NCI-H69 (cell line): ENCODE measurements around the gene PER3.

ENCODE experiments used
- DNase-seq: peaks from one replicate; lab custom pipeline; 2025; lab: John Stamatoyannopoulos, UW

PER3 gene

DNA sequence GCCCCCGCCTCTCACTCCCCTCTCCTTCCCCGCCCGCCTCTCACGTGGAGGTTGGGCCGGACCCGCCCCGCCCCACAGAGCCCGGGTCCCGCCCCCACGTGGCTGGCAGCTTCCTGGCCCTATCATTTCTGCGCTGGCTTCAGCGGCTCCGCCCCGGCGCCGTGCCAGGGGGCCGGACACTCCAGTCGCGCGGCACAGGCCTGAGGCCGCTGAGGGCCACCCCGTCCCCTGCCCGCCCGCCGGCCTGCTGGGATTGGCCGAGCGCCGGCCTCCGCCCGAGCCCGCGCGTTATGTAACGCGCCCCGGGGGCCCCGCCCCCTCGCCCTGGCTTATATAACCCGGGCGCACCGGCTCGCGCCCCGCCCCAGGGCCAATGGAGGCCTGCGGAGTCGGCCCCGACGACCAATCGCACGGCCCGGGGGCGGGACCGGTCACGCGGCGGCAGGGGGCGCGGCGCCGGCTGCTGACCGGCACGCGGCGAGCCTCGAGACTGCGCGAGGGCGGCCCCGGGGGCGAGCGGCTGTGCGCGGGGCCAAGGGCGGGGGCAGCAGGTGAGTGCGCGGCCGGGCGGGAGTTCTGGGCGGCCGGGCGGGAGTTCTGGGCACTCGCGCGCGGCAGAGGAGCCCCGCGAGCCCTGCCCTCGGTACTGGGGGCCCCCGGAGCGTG, at the start of gene PER3:
TSS of gene PER3 (plus strand) at position 466 of the 666 bp plus-strand sequence. CDS start 587 bp downstream, outside the sequence.
- peak; percentile 96 for DNase-seq

DNA sequence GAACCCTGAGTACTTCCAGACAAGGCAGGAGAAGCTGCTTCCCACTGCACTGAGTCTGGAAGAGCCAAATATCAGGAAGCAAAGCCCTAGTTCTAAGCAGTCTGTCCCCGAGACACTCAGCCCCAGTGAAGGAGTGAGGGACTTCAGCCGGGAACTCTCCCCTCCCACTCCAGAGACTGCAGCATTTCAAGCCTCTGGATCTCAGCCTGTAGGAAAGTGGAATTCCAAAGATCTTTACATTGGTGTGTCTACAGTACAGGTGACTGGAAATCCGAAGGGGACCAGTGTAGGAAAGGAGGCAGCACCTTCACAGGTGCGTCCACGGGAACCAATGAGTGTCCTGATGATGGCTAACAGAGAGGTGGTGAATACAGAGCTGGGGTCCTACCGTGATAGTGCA, 46.0 kb upstream of the PER3 start:
- no peak for DNase-seq

DNA sequence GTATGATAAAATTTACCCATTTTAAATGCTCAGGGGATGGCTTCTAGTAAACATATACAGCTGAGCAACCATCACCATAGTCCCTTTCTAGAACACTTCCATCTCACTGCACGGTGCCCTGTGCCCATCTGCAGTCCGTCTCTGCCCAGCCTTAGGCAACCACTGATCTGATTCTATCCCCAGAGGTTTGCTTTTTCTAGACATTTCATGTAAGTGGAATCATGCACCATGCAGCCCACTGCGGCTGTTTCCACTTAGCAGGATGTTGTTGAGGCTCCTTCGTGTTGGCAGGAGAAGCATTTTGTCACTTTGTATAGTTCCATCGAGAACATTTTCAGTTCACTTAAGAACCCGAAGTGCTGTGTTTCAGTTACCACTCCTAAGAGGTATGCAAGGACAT, 40.7 kb upstream of the PER3 start:
- no peak for DNase-seq

DNA sequence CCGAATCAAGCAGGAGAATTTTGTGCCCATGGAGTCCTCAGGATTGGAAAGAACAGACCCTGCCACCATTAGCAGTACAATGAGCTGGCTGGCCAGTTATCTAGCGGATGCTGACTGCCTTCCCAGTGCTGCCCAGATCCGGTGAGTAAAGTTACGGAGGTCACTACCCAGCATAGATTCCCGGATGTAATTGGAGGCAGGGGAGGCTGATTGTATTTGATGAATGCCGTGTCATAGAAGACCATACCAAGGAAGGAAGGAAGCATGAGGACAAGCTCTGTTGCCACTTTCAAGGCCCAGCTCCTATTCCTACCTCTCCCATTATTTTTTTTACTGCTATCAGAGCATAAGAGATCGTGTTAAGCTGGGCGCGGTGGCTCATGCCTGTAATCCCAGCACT, 39.2 kb upstream of the PER3 start:
- DNase-seq: no peak

DNA sequence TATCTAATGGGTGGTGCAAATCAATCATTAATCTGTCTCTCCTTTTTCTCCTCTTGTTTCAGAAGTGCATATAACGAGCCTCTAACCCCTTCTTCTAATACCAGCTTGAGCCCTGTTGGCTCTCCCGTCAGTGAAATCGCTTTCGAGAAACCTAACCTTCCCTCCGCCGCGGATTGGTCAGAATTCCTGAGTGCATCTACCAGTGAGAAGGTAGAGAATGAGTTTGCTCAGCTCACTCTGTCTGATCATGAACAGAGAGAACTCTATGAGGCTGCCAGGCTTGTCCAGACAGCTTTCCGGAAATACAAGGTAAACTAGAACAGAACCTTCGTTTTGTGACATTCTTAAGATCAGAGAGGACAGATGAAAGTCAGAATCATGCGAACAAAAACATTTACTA, 38.3 kb upstream of the PER3 start:
- DNase-seq: no peak

DNA sequence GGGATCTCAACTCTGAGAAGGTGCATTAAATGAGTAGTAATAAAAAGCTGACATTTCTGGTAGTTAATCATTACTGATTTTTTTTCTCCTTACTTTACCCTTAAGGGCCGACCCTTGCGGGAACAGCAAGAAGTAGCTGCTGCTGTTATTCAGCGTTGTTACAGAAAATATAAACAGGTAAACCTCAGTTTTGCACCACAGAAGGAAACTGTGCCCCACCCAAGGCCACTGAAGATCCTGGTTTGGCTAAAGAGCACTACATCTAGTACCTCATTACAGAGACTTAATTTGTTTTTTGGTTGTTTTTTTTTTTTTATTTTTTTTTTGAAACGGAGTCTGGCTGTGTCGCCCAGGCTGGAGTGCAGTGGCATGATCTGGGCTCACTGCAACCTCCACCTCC, 36.5 kb upstream of the PER3 start:
- no peak for DNase-seq

DNA sequence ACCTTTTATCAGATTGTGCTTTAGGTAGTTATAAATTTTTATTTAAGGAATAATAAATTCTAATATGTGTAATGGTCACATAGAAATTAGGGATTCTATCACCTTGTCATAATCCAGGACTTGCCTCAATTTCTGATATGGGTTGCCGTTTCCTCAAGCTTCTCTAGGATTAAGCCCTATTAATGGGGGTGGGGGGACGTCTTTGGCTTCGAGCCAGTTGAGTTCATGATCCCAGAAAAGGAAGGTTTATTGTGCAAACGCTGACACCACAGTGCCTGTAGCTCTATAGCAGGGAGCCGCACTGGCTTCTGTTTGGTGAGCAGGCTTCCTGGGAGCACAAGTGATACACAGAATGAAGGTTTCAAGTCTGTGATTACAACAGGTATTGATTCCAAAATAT, 35.0 kb upstream of the PER3 start:
- no peak for DNase-seq

DNA sequence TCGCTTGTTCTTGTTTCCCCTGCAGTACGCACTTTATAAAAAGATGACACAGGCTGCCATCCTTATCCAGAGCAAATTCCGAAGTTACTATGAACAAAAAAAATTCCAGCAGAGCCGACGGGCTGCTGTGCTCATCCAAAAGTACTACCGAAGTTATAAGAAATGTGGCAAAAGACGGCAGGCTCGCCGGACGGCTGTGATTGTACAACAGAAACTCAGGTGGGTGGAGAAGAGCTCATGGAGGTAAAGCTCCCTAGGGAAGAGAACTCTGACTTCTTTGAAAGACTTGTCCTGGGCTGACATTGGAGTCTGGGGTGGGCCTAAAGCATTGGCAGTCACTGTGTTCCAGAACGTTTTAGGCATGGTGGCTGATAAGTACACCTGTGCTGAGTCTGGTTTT, 32.9 kb upstream of the PER3 start:
- DNase-seq: no peak

DNA sequence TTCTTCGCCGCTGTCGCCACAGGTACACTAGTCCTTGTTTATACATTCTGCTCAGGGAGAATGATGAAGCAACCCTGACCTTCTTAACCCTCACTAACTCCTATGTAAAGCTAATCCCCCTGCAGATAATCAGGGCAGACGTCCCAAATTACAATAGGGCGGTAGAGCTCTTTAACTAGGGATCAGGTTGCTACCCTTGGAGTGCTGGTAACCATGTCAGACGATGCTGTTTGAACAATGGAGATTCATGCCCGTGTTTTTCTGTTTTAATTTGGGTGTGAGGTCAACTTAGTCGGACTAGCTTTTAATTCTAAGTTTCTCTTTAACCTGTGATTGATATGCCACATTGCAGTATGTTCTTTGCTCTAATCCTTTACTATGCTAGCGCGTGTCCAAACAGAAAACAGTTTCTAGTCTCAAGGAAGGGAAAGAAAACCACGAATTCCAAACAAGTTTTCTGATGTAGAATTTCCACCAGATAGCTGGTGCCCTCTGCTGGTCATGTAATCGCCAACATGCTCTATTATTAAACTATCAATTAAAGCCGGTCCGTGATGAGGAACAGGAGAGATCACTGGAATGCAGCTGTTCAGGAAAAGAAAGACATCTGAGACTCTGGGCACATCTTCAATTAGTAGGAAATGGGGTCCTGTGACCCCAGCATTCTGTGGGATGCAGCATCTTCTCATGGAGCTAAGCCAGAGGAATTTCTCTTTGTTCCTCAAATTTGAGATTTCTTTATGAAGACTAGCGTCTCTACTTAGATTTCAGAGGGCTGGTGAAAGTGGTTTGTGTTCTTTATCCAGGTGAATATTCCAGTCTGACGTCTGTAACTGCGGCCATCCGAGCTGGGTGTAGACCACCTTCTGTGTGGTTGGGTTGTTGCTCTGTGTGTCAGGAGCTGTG, 31.3 kb upstream of the PER3 start:
- DNase-seq: peak; percentile 60

DNA sequence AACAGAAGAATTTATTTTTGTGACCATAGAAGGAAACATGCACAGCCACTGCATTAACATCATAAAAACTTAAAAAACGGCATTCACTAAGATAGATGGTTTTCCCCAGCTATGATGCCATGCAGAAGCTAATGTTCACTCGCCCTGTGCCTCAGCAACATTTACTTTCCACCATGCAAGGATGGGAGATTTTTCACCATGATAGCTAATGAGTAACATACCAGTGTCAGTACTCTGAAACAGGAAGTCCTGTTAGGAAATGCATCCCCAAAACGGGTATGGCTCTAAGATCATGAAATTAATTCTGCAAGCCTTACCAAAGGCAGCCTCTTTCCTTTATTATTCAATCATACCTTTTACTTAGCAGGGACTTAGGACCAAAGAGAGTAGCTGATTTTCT, 30.4 kb upstream of the PER3 start:
- DNase-seq: no peak

DNA sequence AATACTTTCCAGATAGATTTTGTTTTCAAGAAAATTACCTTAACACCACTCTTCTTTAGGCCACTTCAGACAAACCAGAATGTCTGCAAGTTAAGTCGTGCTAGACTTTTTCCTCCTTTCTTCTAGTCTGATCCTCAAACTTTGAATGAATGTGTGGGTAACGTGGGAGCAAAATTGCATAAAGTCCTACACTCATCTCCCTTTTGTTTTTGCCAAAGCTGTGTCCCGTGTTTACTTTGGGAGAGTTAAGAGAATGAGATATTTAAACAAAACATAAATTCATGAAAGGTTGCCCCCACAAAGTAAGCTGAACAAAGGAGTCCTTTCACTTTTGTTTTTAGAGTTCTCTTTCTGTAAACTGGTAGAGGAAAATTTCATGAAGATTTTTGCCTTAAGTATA, 29.9 kb upstream of the PER3 start:
- DNase-seq: no peak

DNA sequence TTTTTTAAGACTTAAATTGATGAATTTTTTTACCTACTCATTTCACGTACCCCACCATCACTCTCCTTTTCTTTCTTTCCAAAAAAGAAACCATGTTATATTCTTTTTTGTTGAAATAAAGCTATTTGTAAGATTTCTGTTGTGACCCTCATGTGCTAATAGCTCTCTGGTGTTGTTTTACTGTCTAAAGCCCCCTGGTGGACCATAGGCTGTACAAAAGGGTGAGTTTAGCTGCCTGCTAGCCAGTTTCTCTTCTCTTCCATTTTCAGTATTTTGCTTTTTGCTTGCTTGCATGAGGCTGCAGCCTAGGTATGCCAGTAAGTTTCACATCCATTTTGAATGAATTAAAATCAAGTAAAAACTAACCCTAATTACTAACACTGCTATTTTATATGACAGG, 28.6 kb upstream of the PER3 start:
- DNase-seq: no peak

DNA sequence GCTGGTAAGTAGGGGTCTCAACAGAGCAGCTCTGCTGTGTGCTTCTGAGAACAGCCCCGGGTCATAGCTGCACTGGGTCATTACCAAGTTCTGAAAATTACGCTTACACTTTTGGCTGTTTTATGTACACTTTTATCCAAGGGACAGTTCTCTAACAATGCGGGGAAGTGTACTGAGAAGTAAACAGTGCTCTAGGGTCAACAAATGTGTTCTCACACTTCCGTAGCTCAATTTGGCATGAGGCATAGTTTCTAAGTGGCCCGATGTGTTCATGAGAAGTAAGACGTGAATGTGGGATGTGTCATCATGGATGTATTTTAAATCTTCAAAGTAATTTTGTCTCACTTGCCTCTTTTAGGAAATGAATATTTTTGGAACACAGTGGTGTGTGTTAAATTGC, 23.8 kb upstream of the PER3 start:
- DNase-seq: no peak

DNA sequence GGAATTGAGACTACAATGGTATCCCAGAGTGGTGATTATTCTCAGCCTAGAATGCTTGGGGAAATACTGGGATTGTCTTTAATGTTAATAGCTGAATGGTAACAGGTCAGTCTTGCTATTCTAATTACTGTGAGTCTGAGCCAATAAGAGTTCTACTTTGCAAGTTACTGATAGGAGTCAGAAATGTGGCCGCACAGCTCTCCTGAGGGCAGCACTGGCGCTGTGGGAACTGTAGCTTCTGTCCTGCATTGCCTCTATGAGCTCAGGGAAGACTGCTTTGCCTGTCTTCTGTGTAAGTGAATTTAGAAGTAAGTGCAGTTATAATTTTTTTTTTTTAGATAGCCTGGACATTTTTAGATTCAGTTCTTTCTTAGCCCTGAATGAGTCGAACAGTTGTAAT, 23.0 kb upstream of the PER3 start:
- no peak for DNase-seq

DNA sequence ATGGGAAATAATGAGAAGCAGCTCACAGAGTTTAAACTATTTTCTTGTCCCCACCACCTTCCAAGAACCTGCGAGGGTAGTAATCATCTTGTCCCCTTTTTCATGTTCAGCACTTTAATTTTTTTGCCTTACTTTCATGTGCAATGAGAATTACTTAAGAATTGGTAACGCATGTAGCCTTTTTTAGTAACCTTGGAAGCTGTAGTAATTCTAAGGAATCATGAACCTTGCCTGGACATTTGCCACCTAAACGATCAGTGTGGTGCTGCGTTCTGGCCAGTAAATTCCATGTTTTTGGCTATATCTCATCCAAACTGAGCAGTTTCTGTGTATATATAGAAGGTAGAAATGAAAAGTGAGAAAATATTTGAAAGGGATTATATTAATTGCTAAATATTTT, 16.9 kb upstream of the PER3 start:
- no peak for DNase-seq

DNA sequence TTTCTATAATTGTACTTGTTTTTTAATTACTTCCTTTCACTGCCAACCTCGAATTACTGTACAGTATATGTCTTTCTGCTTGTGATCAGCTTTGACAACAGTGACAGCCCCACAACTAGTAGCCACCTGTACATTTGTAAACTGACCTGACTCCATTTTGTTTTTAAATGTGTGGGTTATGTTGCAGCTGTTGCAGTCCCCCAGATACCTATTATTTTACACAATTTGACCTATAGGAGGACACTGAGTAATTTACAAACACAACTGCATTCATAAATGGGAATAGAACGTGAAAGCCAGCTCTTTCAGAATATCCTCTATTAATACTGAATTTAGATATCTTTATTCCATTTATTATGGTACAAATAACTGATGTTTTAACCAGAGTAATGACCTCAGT, 15.5 kb upstream of the PER3 start:
- peak; percentile 5 for DNase-seq

DNA sequence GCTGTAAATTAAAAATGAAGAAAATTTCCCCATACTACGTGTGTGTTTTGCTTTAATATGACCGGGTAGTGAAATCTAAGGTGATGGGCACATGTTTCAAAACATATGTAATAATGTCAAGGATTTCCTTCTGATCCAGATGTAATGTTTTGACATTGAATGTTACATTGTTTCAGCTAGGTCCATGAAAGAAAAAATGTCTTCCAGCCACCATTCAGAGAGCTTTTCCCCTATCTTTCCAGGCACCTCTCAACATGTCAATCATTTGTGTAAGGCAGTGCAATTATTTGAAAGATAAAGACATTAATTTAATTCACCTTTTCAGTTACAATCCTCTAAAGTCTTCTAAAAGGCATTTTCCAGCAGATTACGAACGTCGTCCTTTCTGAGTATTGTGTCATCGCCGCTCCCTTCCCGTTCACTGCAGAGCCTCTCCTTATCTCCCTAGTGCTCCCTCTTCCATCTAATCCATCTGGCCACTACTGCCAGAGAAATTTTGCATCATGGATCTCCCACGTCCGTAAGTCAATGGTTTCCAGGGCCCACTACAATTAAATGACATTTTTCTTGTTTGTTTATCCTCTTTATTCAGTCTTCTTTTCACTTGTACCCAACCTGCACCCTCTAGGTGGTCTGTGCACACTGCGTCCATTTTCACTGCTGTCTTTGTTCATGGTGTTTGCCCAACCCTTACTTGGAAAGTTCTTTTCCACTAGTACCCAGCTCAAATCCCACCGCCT, 14.2 kb upstream of the PER3 start:
- peak; percentile 49 for DNase-seq

DNA sequence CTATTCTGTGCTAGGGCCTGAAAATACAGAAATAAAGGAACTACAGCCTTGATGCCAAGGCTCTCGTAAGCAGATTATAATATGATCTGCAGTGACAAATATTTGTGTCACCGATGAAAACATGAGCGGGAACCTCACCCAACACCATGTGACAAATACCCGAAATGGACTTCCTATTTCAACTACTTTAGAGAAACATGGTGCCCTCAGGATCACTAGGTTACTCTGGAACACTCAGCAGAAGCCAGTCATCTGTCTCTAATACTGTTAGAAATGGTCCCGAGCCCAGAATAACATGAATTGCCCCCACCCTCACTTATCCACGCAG, 13.5 kb upstream of the PER3 start:
- DNase-seq: no peak

DNA sequence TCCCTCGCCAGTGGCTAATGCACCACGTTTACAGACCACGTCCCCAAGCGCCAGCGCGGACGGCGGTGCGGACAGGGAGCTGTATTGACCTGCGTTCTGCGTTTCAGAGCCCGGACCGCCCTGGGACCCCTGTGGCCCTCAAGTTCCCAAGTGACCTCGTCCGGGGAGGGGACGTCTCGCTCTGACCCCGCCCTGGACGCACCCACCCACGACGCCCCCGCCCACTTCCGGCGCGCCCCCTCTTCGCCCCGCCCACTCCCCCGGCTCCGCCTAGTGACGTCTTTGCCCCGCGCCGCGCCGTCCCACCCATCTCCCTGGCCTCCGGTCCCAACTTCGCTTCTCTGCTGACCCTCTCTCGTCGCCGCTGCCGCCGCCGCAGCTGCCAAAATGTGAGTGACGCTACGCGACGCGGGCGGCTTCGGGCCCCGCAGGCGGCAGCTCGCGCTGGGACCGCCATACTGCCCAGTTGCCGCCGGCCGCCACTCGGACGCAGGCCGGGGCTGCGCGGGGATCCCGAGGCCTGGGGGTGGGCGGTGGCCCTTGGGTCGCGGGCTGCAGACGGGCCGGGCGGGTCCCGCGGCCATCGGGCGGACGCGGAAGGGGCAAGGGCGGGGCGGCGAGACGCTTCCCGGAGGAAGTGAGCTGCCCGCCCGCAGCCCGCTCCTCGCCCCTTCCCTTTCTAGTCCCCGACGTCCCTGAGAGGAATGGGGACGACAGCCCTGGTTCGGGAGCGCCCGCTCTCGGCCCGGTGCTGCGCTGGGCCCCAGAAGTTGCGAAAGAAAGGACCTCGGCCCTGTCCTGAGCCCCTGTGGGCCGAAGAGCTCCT, 12.9 kb upstream of the PER3 start, which contains the start of gene VAMP3:
TSS of gene VAMP3 (plus strand) at position 300 of the 826 bp plus-strand sequence. CDS start at position 388, 88 bp downstream.
- DNase-seq: peak; percentile 81

DNA sequence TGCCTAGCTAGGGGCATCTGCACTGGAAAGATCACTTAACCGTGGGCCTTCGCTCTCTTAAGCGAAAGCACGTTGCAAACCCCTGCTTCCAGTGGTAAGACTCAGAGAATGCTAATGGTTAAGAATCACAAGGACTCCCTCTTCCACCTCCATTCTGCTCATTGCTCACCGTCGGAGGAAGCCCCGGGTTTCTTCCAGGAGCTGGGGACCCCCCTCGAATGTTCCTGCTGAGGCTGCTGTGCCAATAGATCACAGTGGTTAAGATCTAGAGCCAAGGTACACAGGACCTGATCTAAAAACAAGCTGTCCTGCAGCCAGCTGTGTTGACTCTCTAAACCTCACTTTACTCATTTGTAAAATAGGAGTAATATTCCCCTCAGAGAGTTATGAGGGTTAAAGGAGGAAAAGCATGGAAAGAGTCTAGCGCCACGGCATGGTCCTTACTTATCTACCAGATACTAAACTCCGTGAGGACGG, 12.2 kb upstream of the PER3 start:
- no peak for DNase-seq

DNA sequence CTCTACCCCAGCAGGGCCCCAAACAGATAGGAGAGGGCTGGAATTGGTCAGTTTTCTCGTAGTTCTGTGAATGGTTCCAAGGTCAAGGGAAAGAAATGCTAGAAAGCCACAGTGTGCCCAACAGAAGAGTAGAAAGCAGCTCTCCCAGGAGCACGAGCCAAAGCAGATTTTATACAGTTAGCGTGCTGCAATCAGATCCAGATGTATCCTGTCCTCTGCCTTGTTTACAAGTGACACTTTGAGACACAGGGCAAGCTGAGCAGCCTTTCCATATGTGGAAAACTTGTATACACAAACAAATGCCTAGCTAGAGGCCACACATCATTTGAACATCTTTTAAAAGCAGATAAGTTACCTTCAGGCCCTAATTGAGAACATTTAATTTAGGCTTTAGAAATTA, 6.5 kb upstream of the PER3 start:
- no peak for DNase-seq

DNA sequence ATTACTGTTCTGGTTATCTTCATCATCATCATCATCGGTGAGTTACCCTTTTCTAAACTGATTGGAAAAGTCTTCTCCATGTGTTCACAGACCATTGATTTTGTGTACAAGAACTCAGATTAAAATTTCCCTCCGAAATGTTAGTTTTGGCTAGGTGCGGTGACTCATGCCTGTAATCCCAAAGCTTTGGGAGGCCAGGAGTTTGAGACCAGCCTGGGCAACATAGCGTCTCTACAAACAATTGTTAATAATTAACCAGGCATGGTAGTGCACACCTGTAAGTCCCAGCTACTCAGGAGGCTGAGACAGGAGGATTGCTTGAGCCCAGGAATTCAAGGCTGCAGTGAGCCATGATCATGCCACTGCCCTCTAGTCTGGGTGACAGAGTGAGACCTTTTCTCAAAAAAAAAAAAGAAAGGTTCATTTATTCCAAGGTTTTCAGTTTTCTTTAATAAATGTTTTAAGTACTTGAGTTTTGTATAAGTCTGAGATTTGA, 5.9 kb upstream of the PER3 start:
- DNase-seq: no peak
